Kidney (tissue), 14 donors: ENCODE data around the gene GJA10. TPM values are rescaled to one million over a fixed set of nuclear protein-coding genes. Genes with fewer than 3 reads are reported as not detected.

Source experiments
- DNase-seq, 5 donors: peaks; one replicate each; pipeline ENCODE4 v3.0.0-alpha.2; 2013 to 2020
- FAIRE-seq: peaks from 2 replicates; lab custom pipeline; 2012; peaks lifted over from hg19 to GRCh38; lab: Jason Lieb, UNC
- H3K27ac ChIP-seq, 2 donors: one replicate each; pipeline ENCODE4 v1.7.0; 2013; ENCODE audit warnings: low read depth in 2 of 2, low read length in 2 of 2, inconsistent platforms in 1 of 2
- H3K27me3 ChIP-seq: one replicate; pipeline ENCODE4 v1.7.1; 2013; ENCODE audit warnings: low read length, inconsistent platforms; ENCODE audit not compliant: control insufficient read depth, insufficient read depth
- H3K36me3 ChIP-seq, 3 donors: one replicate each; pipeline versions ENCODE4 v1.7.0 to v1.7.1; 2013; ENCODE audit warnings: low read length in 3 of 3, control low read depth in 1 of 3, inconsistent platforms in 1 of 3; ENCODE audit not compliant: insufficient read depth in 3 of 3, control insufficient read depth in 2 of 3
- H3K4me1 ChIP-seq, 3 donors: one replicate each; pipeline versions ENCODE4 v1.7.0 to v1.7.1; 2013; ENCODE audit warnings: low read length in 3 of 3, inconsistent platforms in 1 of 3, low read depth in 1 of 3; ENCODE audit not compliant: control insufficient read depth in 2 of 3, insufficient read depth in 2 of 3
- H3K4me3 ChIP-seq, 3 donors: one replicate each; pipeline versions ENCODE4 v1.7.0 to v1.8.1; 2013; ENCODE audit warnings: low read length in 3 of 3, control low read depth in 1 of 3, inconsistent platforms in 1 of 3
- H3K9ac ChIP-seq, 3 donors: one replicate each; pipeline versions ENCODE4 v1.7.0 to v1.7.1; 2013; ENCODE audit warnings: low read length in 3 of 3, control low read depth in 1 of 3, inconsistent platforms in 1 of 3
- H3K9me3 ChIP-seq, 3 donors: one replicate each; pipeline versions ENCODE4 v1.7.0 to v1.7.1; 2013; ENCODE audit warnings: low read length in 3 of 3, control low read depth in 1 of 3, inconsistent platforms in 1 of 3; ENCODE audit not compliant: control insufficient read depth in 2 of 3, insufficient read depth in 1 of 3
- intact Hi-C: fragments of 100-400 bp; cut with DNase I; formaldehyde crosslinking; loops from one replicate; pipeline ENCODE4 v1.11.1; 2022
- polyA plus RNA-seq: library from polyadenylated mRNA; stranded (reverse); fragments of 350-450 nt; fragmentation: Illumina TruSeq; extraction: RNeasy Lipid Tissue Mini Kit (QIAGEN cat#74804); gene quantifications from one replicate; pipeline ENCODE4 v1.2.3, GENCODE V29; 2014; ENCODE audit warnings: low read depth, low replicate concordance; ENCODE audit not compliant: insufficient read depth
- total RNA-seq: library from RNA; stranded (reverse); fragmentation: NEBNext Ultra II Directional; extraction: Animal tissue kit (Norgen Biotek cat#: 25700); gene quantifications from one replicate; pipeline ENCODE4 v1.2.1, GENCODE V29; 2021
- TF ChIP-seq, protein P1 (sequence below): IDR thresholded peaks from 3 replicates; pipeline ENCODE4 v1.5.1; 2012; ENCODE audit warnings: mild to moderate bottlenecking, moderate library complexity, borderline replicate concordance; ENCODE audit not compliant: insufficient read depth; ENCODE audit errors: extremely low read depth
- donor health status: control.
- donor health status: control.
- donor health status: control.
- donor health status: control.
- donor health status: control.
- donor health status: DM: yes; HTN: yes; CAD: no.
- donor health status: Normal renal cell carcinoma (clear cell type).

The GJA10 gene
- total and polyA plus RNA-seq, 2 donors from 2014 or later, result not detected

DNA sequence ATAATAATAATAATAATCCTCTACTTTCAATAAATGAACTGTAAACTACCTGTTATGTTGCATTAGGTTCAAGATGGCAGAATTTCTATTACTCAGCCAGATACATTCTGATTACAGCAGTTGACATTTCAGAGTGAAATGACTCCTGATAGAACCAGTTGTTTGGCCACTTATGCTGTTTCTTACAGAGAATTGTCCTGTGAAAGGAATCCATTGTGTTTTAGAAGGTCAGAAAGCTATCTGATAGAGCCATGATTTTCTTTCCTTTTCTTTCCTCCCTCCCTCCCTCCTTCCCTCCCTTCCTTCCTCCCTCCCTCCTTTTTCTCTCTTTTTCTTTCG, 16.6 kb downstream of the GJA10 start:
- TF ChIP-seq, protein P1, sequence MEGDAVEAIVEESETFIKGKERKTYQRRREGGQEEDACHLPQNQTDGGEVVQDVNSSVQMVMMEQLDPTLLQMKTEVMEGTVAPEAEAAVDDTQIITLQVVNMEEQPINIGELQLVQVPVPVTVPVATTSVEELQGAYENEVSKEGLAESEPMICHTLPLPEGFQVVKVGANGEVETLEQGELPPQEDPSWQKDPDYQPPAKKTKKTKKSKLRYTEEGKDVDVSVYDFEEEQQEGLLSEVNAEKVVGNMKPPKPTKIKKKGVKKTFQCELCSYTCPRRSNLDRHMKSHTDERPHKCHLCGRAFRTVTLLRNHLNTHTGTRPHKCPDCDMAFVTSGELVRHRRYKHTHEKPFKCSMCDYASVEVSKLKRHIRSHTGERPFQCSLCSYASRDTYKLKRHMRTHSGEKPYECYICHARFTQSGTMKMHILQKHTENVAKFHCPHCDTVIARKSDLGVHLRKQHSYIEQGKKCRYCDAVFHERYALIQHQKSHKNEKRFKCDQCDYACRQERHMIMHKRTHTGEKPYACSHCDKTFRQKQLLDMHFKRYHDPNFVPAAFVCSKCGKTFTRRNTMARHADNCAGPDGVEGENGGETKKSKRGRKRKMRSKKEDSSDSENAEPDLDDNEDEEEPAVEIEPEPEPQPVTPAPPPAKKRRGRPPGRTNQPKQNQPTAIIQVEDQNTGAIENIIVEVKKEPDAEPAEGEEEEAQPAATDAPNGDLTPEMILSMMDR, result no peak
- Histone ChIP-seq H3K27ac (no peak overlapping the region), H3K4me3 (no peak overlapping the region), H3K27me3 (no peaks in the 10 kb centered on the region), H3K9ac (no peak overlapping the region), H3K4me1 (no peaks in the 10 kb centered on the region), H3K36me3 (no peaks in the 10 kb centered on the region), H3K9me3 (no peaks in the 10 kb centered on the region)
- DNase-seq (no peak), FAIRE-seq (no peak)
- intact Hi-C loops, result no loop called here

DNA sequence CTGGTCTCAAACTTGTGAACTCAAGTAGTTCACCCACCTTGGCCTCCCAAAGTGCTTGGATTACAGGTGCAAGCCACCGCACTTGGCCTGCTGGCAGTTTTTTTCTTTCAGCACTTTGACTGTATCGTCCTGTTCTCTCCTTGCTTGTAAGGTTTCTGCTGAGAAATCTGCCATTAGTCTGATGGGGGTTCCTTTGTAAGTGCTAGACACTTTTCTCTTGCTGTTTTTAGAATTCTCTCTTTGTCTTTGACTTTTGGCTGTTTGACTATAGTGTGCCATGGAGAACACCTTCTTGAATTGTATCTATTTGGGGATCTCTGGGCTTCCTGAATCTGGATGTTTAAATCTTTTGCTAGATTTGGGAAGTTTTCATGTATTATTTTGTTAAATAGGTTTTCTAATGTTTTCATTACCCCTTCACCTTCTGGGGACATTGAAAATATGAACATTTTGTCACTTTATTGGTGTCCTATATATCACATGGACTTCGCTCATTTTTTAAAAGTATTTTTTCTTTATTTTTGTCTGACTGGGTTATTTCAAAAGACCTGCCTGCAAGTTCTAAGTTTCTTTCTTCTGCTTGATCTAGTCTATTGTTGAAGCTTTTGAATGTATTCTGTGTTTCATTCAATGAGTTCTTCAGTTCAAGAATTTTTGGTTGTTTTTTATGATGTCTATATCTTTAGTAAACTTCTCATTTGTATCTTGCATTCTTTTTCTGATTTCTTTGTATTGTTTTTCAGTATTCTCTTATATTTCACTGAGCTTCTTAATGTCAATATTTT, 22.1 kb downstream of the GJA10 start:
- FAIRE-seq (no peak), DNase-seq (no peak)
- Histone ChIP-seq H3K27me3 (no peaks in the 10 kb centered on the region), H3K9ac (no peak overlapping the region), H3K4me1 (no peaks in the 10 kb centered on the region), H3K9me3 (peaks cover 0 to 3% (median 0%) of the 10 kb centered on the region in 3 donors), H3K4me3 (no peak overlapping the region), H3K36me3 (no peaks in the 10 kb centered on the region), H3K27ac (no peak overlapping the region)
- TF ChIP-seq, protein P1, result no peak
- intact Hi-C loops, result no loop called here

DNA sequence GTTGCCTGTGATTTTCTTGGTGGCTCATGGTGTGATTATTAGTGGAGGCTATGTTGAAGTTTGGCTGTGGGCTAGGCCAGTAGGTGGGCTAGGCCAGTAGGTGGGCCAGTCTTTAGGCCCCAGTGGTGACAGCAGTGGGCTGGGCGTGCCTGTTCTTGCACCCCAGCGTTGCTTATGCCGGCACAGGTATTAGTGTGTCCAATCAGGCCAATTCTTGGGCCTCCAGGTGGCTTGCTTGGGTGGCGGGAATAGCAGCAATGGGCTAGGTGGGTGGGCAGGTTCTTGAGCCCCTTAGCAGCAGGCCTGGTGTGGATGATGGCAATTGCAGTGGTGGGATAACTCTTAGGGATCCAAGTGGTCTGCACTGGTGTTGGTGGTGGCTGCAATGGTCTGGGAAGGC, 22.9 kb downstream of the GJA10 start:
- no peak overlapping the region for H3K4me3 ChIP-seq
- DNase-seq (no peak), FAIRE-seq (no peak)
- H3K9me3 ChIP-seq, result peaks cover 0 to 3% (median 0%) of the 10 kb centered on the region in 3 donors
- H3K27ac ChIP-seq, result no peak overlapping the region
- TF ChIP-seq, protein P1, result no peak
- H3K9ac ChIP-seq, result no peak overlapping the region
- intact Hi-C loops, result no loop called here
- no peaks in the 10 kb centered on the region for H3K27me3 ChIP-seq
- H3K36me3 ChIP-seq, result no peaks in the 10 kb centered on the region
- H3K4me1 ChIP-seq, result no peaks in the 10 kb centered on the region
